ENCODE results near the gene REP15. TPM values are rescaled to one million over a fixed set of nuclear protein-coding genes. Genes with fewer than 3 reads are reported as not detected.
"Not testable (repeated sequence)": the region's sequence is repeated elsewhere in the genome, so short reads cannot be mapped to it uniquely, and the experiment has no call there.

REP15 gene
- total RNA-seq, 1 experiment from 2014 or later = 1.9 TPM

GRCh38 chr12:27743601-27744000, 47.4 kb downstream of the REP15 start:
- intact Hi-C loops (cut with micrococcal nuclease; ENCODE audit: unreplicated experiment) (no loop called here), in situ Hi-C loops (cut with HindIII; ENCODE audit: low pct_unique_long_range_greater_than_20kb, low sequenced_read_pairs) (no loop called here)
- BruUV-seq (replicated peaks) = no TSS peak
- TF ChIP-seq REST (IDR thresholded peaks at IDR 0.05; ENCODE audit: insufficient read depth in 1 of 2, low read depth in 2 of 2, low read length in 1 of 2) (no peak), CTCF (IDR thresholded peaks at IDR 0.05) (no peak), POLR2AphosphoS5 (IDR thresholded peaks at IDR 0.05; ENCODE audit: low read depth, low read length) (no peak), SIN3A (IDR thresholded peaks at IDR 0.05; ENCODE audit: borderline replicate concordance, insufficient read depth, low read depth, low read length) (no peak), TCF7L2 (IDR thresholded peaks at IDR 0.05; ENCODE audit: low read depth, low read length) (no peak)
- DNase-seq (ENCODE audit: low read depth, low spot score) = no peak
- CTCF ChIA-PET = no interaction called here
- Histone ChIP-seq H3K4me1 (ENCODE audit: control insufficient read depth, insufficient read depth, low read length) (peaks cover 13% of the 10 kb centered on the region), H3K36me3 (ENCODE audit: control insufficient read depth, insufficient read depth, low read length) (peaks cover 9% of the 10 kb centered on the region), H3K27me3 (ENCODE audit: control insufficient read depth, insufficient read depth, low read length) (no peaks in the 10 kb centered on the region), H3K27ac (ENCODE audit: low read length) (no peak overlapping the region), H3K4me3 (ENCODE audit: low read depth in 2 of 2, low read length in 2 of 2) (no peak overlapping the region), H3K9me3 (ENCODE audit: control insufficient read depth, insufficient read depth, low read depth, low read length) (no peaks in the 10 kb centered on the region)
- no peak for ATAC-seq
- POLR2A ChIA-PET = no interaction called here

GRCh38 chr12:27745734-27746133, 49.5 kb downstream of the REP15 start:
- ATAC-seq; POLR2A ChIA-PET; in situ Hi-C loops (cut with HindIII; ENCODE audit: low pct_unique_long_range_greater_than_20kb, low sequenced_read_pairs); H3K27ac ChIP-seq (ENCODE audit: low read length); H3K27me3 ChIP-seq (ENCODE audit: control insufficient read depth, insufficient read depth, low read length); DNase-seq (ENCODE audit: low read depth, low spot score); CTCF ChIA-PET; H3K36me3 ChIP-seq (ENCODE audit: control insufficient read depth, insufficient read depth, low read length); H3K4me3 ChIP-seq (ENCODE audit: low read depth in 2 of 2, low read length in 2 of 2); H3K9me3 ChIP-seq (ENCODE audit: control insufficient read depth, insufficient read depth, low read depth, low read length); BruUV-seq (replicated peaks); intact Hi-C loops (cut with micrococcal nuclease; ENCODE audit: unreplicated experiment): not testable (repeated sequence)
- peaks cover 13% of the 10 kb centered on the region for H3K4me1 ChIP-seq (ENCODE audit: control insufficient read depth, insufficient read depth, low read length)

Other genes with a start within 250 kb of the REP15 start
- gene SMCO2, start 249.7 kb upstream of the REP15 start, total RNA-seq (2021; ENCODE audit: unreplicated experiment) = 0.36 TPM
- 88.6 TPM for gene PPFIBP1, start 172.2 kb upstream of the REP15 start, total RNA-seq (2021; ENCODE audit: unreplicated experiment)
- gene MRPS35, start 14.4 kb downstream of the REP15 start, total RNA-seq (2021; ENCODE audit: unreplicated experiment) = 63.9 TPM
- 35.2 TPM for gene KLHL42, start 83.8 kb downstream of the REP15 start, total RNA-seq (2021; ENCODE audit: unreplicated experiment)
- not detected for gene MANSC4, start 83.8 kb downstream of the REP15 start, total RNA-seq (2021; ENCODE audit: unreplicated experiment)

Data from Panc1 (cell line).